ENCODE results near the gene NIPAL3. TPM values are rescaled to one million over a fixed set of nuclear protein-coding genes. Genes with fewer than 3 reads are reported as not detected.

The NIPAL3 gene
- polyA plus RNA-seq, 1 donor (not counting 4 experiments of a cell fraction or from before 2014, with no cell fraction given): 30.5 TPM

GRCh38 chr1:24489674-24490073 lies 74.1 kb downstream of the NIPAL3 start:
- no peak for FAIRE-seq
- no peaks in the 10 kb centered on the region for H3K9me1 ChIP-seq (ENCODE audit: control insufficient read depth, extremely low read depth, insufficient read depth, low read length)
- no peaks in the 10 kb centered on the region for H3K36me3 ChIP-seq (ENCODE audit: control insufficient read depth in 2 of 2, extremely low read depth in 1 of 2, insufficient read depth in 2 of 2, low read length in 2 of 2)
- TF ChIP-seq CTCF (optimal IDR thresholded peaks at IDR 0.05 in 1 of 3, IDR thresholded peaks at IDR 0.05 in 1 of 3, conservative IDR thresholded peaks at IDR 0.05 in 1 of 3; ENCODE audit: extremely low read depth in 1 of 3, insufficient read depth in 2 of 3, low read length in 3 of 3): no peak
- no peak for TF ChIP-seq EZH2 (IDR thresholded peaks at IDR 0.05; ENCODE audit: low read length)
- dilution Hi-C loops (cut with MboI; ENCODE audit: extremely low pct_ligation_motif_present, low sequenced_read_pairs): no loop called here
- H3K79me2 ChIP-seq (ENCODE audit: control insufficient read depth, insufficient read depth, low read length): no peaks in the 10 kb centered on the region
- no peak overlapping the region for H3K4me3 ChIP-seq (ENCODE audit: control insufficient read depth in 2 of 3, extremely low read depth in 1 of 3, insufficient read depth in 2 of 3, low read depth in 1 of 3, low read length in 3 of 3)
- H3K27ac ChIP-seq (ENCODE audit: control insufficient read depth, insufficient read depth, low read length): no peak overlapping the region
- H3K4me1 ChIP-seq (ENCODE audit: control insufficient read depth, extremely low read depth, insufficient read depth, low read length): no peaks in the 10 kb centered on the region
- DNase-seq (ENCODE audit: low read depth, low spot score): no peak
- H3K4me2 ChIP-seq (ENCODE audit: control insufficient read depth, extremely low read depth, insufficient read depth, low read depth, low read length): no peak overlapping the region
- H2AFZ ChIP-seq (ENCODE audit: control insufficient read depth, low read length): no peak overlapping the region
- H3K9me3 ChIP-seq (ENCODE audit: control insufficient read depth, low read depth, low read length): no peaks in the 10 kb centered on the region
- H4K20me1 ChIP-seq (ENCODE audit: control insufficient read depth, extremely low read depth, insufficient read depth, low read length): no peaks in the 10 kb centered on the region
- H3K9ac ChIP-seq (ENCODE audit: control insufficient read depth, extremely low read depth, insufficient read depth, low read length): no peak overlapping the region
- peaks cover 4% of the 10 kb centered on the region for H3K27me3 ChIP-seq (ENCODE audit: control insufficient read depth, extremely low read depth, insufficient read depth, low read length)

- no peaks in the 10 kb centered on the region for H3K9me1 ChIP-seq (ENCODE audit: control insufficient read depth, extremely low read depth, insufficient read depth, low read length)
- no peak for DNase-seq (ENCODE audit: low read depth, low spot score)
- no peak overlapping the region for H3K27ac ChIP-seq (ENCODE audit: control insufficient read depth, insufficient read depth, low read length)
- H3K36me3 ChIP-seq (ENCODE audit: control insufficient read depth in 2 of 2, extremely low read depth in 1 of 2, insufficient read depth in 2 of 2, low read length in 2 of 2): no peaks in the 10 kb centered on the region
- no peak overlapping the region for H3K4me2 ChIP-seq (ENCODE audit: control insufficient read depth, extremely low read depth, insufficient read depth, low read depth, low read length)
- H3K9me3 ChIP-seq (ENCODE audit: control insufficient read depth, low read depth, low read length): no peaks in the 10 kb centered on the region
- H3K27me3 ChIP-seq (ENCODE audit: control insufficient read depth, extremely low read depth, insufficient read depth, low read length): peaks cover 4% of the 10 kb centered on the region
- no peaks in the 10 kb centered on the region for H3K4me1 ChIP-seq (ENCODE audit: control insufficient read depth, extremely low read depth, insufficient read depth, low read length)
- TF ChIP-seq EZH2 (IDR thresholded peaks at IDR 0.05; ENCODE audit: low read length) (no peak), CTCF (optimal IDR thresholded peaks at IDR 0.05 in 1 of 3, IDR thresholded peaks at IDR 0.05 in 1 of 3, conservative IDR thresholded peaks at IDR 0.05 in 1 of 3; ENCODE audit: extremely low read depth in 1 of 3, insufficient read depth in 2 of 3, low read length in 3 of 3) (no peak)
- no peak for FAIRE-seq
- no peaks in the 10 kb centered on the region for H4K20me1 ChIP-seq (ENCODE audit: control insufficient read depth, extremely low read depth, insufficient read depth, low read length)
- dilution Hi-C loops (cut with MboI; ENCODE audit: extremely low pct_ligation_motif_present, low sequenced_read_pairs): no loop called here
- H3K4me3 ChIP-seq (ENCODE audit: control insufficient read depth in 2 of 3, extremely low read depth in 1 of 3, insufficient read depth in 2 of 3, low read depth in 1 of 3, low read length in 3 of 3): no peak overlapping the region
- no peak overlapping the region for H2AFZ ChIP-seq (ENCODE audit: control insufficient read depth, low read length)
- no peaks in the 10 kb centered on the region for H3K79me2 ChIP-seq (ENCODE audit: control insufficient read depth, insufficient read depth, low read length)
- no peak overlapping the region for H3K9ac ChIP-seq (ENCODE audit: control insufficient read depth, extremely low read depth, insufficient read depth, low read length)
Observed at GRCh38 chr1:24490101-24490781, 74.6 kb downstream of the NIPAL3 start.

All from keratinocyte (primary cell).